Measurements from ENCODE around the gene EVA1C.

The EVA1C gene

GRCh38 chr21:32476661-32477423 lies 64.3 kb downstream of the EVA1C start:
- TF ChIP-seq, protein P1, sequence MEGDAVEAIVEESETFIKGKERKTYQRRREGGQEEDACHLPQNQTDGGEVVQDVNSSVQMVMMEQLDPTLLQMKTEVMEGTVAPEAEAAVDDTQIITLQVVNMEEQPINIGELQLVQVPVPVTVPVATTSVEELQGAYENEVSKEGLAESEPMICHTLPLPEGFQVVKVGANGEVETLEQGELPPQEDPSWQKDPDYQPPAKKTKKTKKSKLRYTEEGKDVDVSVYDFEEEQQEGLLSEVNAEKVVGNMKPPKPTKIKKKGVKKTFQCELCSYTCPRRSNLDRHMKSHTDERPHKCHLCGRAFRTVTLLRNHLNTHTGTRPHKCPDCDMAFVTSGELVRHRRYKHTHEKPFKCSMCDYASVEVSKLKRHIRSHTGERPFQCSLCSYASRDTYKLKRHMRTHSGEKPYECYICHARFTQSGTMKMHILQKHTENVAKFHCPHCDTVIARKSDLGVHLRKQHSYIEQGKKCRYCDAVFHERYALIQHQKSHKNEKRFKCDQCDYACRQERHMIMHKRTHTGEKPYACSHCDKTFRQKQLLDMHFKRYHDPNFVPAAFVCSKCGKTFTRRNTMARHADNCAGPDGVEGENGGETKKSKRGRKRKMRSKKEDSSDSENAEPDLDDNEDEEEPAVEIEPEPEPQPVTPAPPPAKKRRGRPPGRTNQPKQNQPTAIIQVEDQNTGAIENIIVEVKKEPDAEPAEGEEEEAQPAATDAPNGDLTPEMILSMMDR (IDR thresholded peaks at IDR 0.05; ENCODE audit: low read depth, low read length): no peak
- no peak for DNase-seq
- H3K27me3 ChIP-seq (ENCODE audit: insufficient read depth, low read depth, severe bottlenecking): no peaks in the 10 kb centered on the region
- no peaks in the 10 kb centered on the region for H3K9me3 ChIP-seq (ENCODE audit: severe bottlenecking)
- H3K36me3 ChIP-seq: no peaks in the 10 kb centered on the region
- no peak overlapping the region for H3K4me3 ChIP-seq (ENCODE audit: low read depth, low read length)
- H3K27ac ChIP-seq: no peak overlapping the region

- H3K9me3 ChIP-seq (ENCODE audit: severe bottlenecking): no peaks in the 10 kb centered on the region
- no peaks in the 10 kb centered on the region for H3K27me3 ChIP-seq (ENCODE audit: insufficient read depth, low read depth, severe bottlenecking)
- H3K36me3 ChIP-seq: no peaks in the 10 kb centered on the region
- TF ChIP-seq, protein P1 (IDR thresholded peaks at IDR 0.05; ENCODE audit: low read depth, low read length): no peak
- no peak overlapping the region for H3K4me3 ChIP-seq (ENCODE audit: low read depth, low read length)
- DNase-seq: no peak
- H3K27ac ChIP-seq: no peak overlapping the region
These were observed 64.9 kb downstream of the EVA1C start for GRCh38 chr21:32477424-32477745.

DNA sequence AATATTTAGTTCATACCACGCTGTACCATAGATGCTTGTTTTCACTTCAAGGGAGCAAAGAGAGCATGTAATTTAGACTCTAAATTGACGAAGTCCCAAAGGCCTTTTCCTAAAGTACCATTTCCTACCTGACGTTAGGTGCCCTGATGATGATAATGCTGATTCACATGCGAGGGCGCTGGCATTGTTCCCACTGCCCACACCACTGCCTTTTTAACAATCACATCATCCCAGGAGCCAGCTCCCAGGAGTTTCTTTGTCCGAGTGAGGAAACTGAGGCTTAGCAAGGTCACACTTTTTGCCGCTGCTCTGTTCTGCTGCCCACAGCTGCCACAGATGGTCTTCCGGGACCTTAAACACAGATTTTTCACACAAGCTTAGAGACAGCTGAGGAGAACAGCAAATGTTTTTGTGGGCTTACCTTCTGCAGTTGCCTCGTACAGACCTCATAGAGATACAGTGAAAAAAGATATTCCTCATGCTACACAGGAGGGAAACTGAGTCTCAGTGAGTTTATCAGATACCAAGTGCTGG lies 69.4 kb downstream of the EVA1C start:
- no peaks in the 10 kb centered on the region for H3K27me3 ChIP-seq (ENCODE audit: insufficient read depth, low read depth, severe bottlenecking)
- H3K9me3 ChIP-seq (ENCODE audit: severe bottlenecking): no peaks in the 10 kb centered on the region
- H3K27ac ChIP-seq: no peak overlapping the region
- H3K4me3 ChIP-seq (ENCODE audit: low read depth, low read length): no peak overlapping the region
- H3K36me3 ChIP-seq: no peaks in the 10 kb centered on the region
- DNase-seq: no peak
- TF ChIP-seq, protein P1 (IDR thresholded peaks at IDR 0.05; ENCODE audit: low read depth, low read length): no peak

DNA sequence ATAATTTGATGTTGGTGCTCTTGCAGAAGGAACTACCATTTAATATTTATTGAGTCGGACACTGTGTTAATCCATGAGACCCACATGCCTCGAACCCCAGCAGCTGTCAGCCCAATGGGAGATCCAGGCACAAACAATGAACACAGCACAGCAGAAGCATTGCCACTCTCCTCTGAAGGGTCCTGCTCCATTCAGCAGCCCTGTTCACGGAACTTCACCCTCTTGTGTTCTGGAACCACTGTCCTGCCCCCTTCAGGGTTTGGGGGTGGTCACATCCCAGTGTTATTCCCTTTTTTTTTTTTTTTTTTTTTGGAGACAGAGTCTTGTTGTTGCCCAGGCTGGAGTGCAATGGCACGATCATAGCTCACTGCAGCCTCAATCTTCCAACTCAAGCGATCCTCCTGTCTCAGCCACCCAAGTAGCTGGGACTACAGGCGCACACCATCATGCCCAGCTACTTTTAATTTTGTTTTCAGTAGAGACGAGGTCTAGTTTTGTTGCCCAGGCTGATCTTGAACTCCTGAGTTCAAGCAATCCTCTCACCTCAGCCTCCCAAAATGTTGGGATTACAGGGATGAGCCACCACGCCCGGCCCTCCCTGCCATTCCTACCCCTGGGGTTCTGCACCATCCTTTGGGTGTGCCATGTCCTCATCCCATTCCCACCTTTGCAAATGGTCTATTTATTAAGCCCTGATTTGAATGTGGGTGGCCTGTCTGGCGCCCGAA lies 70.2 kb downstream of the EVA1C start:
- no peak for DNase-seq
- Histone ChIP-seq H3K36me3 (no peaks in the 10 kb centered on the region), H3K9me3 (ENCODE audit: severe bottlenecking) (no peaks in the 10 kb centered on the region), H3K27me3 (ENCODE audit: insufficient read depth, low read depth, severe bottlenecking) (no peaks in the 10 kb centered on the region), H3K4me3 (ENCODE audit: low read depth, low read length) (no peak overlapping the region), H3K27ac (no peak overlapping the region)
- TF ChIP-seq, protein P1 (IDR thresholded peaks at IDR 0.05; ENCODE audit: low read depth, low read length): no peak

DNA sequence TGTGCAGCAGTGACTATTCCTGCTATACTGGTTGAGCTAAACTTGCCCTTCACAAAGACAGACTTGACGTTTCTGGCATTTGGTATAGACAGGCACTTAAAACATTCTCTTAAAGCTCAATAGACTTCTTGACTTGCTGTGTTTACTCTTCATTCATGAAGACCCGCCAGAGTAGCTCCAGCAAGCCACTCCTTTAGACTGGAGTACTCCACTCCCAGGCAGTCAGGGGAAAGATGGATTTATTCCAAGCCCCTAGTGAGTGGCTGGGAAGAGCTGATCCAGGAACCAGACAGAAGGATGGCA lies 70.7 kb downstream of the EVA1C start:
- Histone ChIP-seq H3K36me3 (no peaks in the 10 kb centered on the region), H3K27me3 (ENCODE audit: insufficient read depth, low read depth, severe bottlenecking) (no peaks in the 10 kb centered on the region), H3K27ac (no peak overlapping the region), H3K4me3 (ENCODE audit: low read depth, low read length) (no peak overlapping the region), H3K9me3 (ENCODE audit: severe bottlenecking) (no peaks in the 10 kb centered on the region)
- DNase-seq: no peak
- TF ChIP-seq, protein P1 (IDR thresholded peaks at IDR 0.05; ENCODE audit: low read depth, low read length): no peak
